Activated CD4-positive, alpha-beta T cell treated with anti-CD3 and anti-CD28 coated beads, Interleukin-2, amount 50 U/mL, for 4 hours (primary cell): ENCODE measurements around the gene FETUB.

Experiments used
- DNase-seq, 2 experiments: peaks; one replicate each; pipeline ENCODE4 v3.0.0-alpha.2; 2020

The FETUB gene

GRCh38 chr3:186639778-186640472 is at the start of gene FETUB:
FETUB (plus strand) TSS chr3:186640399; CDS start chr3:186640461, 62 bp downstream.
- no peak for DNase-seq

GRCh38 chr3:186590580-186591295 is 49.5 kb upstream of the FETUB start:
- no peak for DNase-seq

- DNase-seq, result no peak
These were observed 47.5 kb upstream of the FETUB start for GRCh38 chr3:186592682-186593081.

GRCh38 chr3:186593862-186594261 is 46.3 kb upstream of the FETUB start:
- no peak for DNase-seq

GRCh38 chr3:186594591-186595113 is 45.5 kb upstream of the FETUB start:
- DNase-seq, result no peak

GRCh38 chr3:186596568-186597287 is 43.5 kb upstream of the FETUB start:
- DNase-seq, result no peak

GRCh38 chr3:186598108-186598784 is 42.0 kb upstream of the FETUB start:
- DNase-seq, result no peak

GRCh38 chr3:186598794-186599141 is 41.4 kb upstream of the FETUB start:
- no peak for DNase-seq

- no peak for DNase-seq
These were observed 40.9 kb upstream of the FETUB start for GRCh38 chr3:186599142-186599784.

GRCh38 chr3:186599785-186600166 is 40.4 kb upstream of the FETUB start:
- DNase-seq, result no peak

- no peak for DNase-seq
These were observed 39.3 kb upstream of the FETUB start for GRCh38 chr3:186600896-186601295.

- no peak for DNase-seq
These were observed 37.0 kb upstream of the FETUB start for GRCh38 chr3:186603159-186603558.

- no peak for DNase-seq
These were observed 35.1 kb upstream of the FETUB start for GRCh38 chr3:186605078-186605477.

- DNase-seq, result no peak
These were observed 34.3 kb upstream of the FETUB start for GRCh38 chr3:186605561-186606545.

GRCh38 chr3:186608624-186609215 is 31.5 kb upstream of the FETUB start:
- DNase-seq, result no peak

- no peak for DNase-seq
These were observed 30.8 kb upstream of the FETUB start for GRCh38 chr3:186609247-186609868.

GRCh38 chr3:186612065-186612464 is 28.1 kb upstream of the FETUB start:
- no peak for DNase-seq

GRCh38 chr3:186612721-186613636 is 27.2 kb upstream of the FETUB start, which contains the start of gene AHSG:
AHSG (plus strand) TSS chr3:186613060; CDS start chr3:186613142, 82 bp downstream.
- DNase-seq, result no peak

- no peak for DNase-seq
These were observed 26.4 kb upstream of the FETUB start for GRCh38 chr3:186613637-186614265.
